ENCODE data around the gene PMEPA1. TPM values are rescaled to one million over a fixed set of nuclear protein-coding genes. Genes with fewer than 3 reads are reported as not detected.

Gene PMEPA1
- total and polyA plus RNA-seq, 2 donors (not counting 1 experiment from before 2014, with no cell fraction given), result 9.9 to 37.4 TPM

GRCh38 chr20:57698116-57698866 is 11.5 kb downstream of the PMEPA1 start:
- Histone ChIP-seq H3K4me2 (replicated peaks; ENCODE audit: low read depth, low read length, poor library complexity, severe bottlenecking) (peak overlapping the region; percentile 66), H4K20me1 (ENCODE audit: control insufficient read depth, insufficient read depth, low read length, poor library complexity, severe bottlenecking) (peaks cover 61% of the 10 kb centered on the region), H3K9ac (ENCODE audit: low read length) (no peak overlapping the region), H2AFZ (ENCODE audit: insufficient read depth, low read depth, low read length, poor library complexity, severe bottlenecking) (no peak overlapping the region), H3K27ac (ENCODE audit: low read length in 2 of 2) (no peak overlapping the region), H3K4me1 (ENCODE audit: control insufficient read depth in 2 of 2, insufficient read depth in 2 of 2, low read length in 2 of 2) (peaks cover 97 to 99% of the 10 kb centered on the region in 2 donors), H3K36me3 (replicated peaks in 1 of 2; ENCODE audit: control extremely low read depth in 1 of 2, control insufficient read depth in 1 of 2, extremely low read depth in 1 of 2, insufficient read depth in 2 of 2, low read length in 1 of 2) (no peaks in the 10 kb centered on the region), H3K27me3 (replicated peaks in 1 of 4; ENCODE audit: control extremely low read depth in 1 of 4, control insufficient read depth in 3 of 4, insufficient read depth in 4 of 4, low read length in 3 of 4) (no peaks in the 10 kb centered on the region), H3K4me3 (ENCODE audit: control extremely low read depth in 1 of 5, extremely low read depth in 1 of 5, insufficient read depth in 1 of 5, low read depth in 2 of 5, low read length in 4 of 5) (peak overlapping the region in 1 of 5 experiments; percentile 44), H3K9me3 (ENCODE audit: control extremely low read depth in 1 of 3, control insufficient read depth in 2 of 3, insufficient read depth in 1 of 3, low read length in 2 of 3) (no peaks in the 10 kb centered on the region), H3K79me2 (ENCODE audit: control insufficient read depth, insufficient read depth, low read length) (peaks cover 99% of the 10 kb centered on the region)
- intact Hi-C loops (cut with micrococcal nuclease), result no loop called here
- H3K4me3 Mint-ChIP-seq, result peak overlapping the region; percentile 79
- WGBS (ENCODE audit: insufficient coverage), result 88% methylated on average over 9 of the region's 17 CpGs
- ATAC-seq (ENCODE audit: low read depth) (no peak), DNase-seq (no peak)
- CTCF ChIA-PET, result interaction anchor here (0.7 to 2.8 kb wide), 4 partner anchors 12 to 202 kb away, joined by 3 to 43 read pairs (median 8); partner anchors contain the start of gene PMEPA1
- no peaks in the 10 kb centered on the region for H3K9me3 Mint-ChIP-seq (ENCODE audit: insufficient read depth)
- H3K27me3 Mint-ChIP-seq, result no peaks in the 10 kb centered on the region
- no peak for TF ChIP-seq EZH2 (IDR thresholded peaks at IDR 0.05; ENCODE audit: borderline replicate concordance, insufficient read depth, low read depth, low read length, poor library complexity, severe bottlenecking)
- TF ChIP-seq CTCF (IDR thresholded peaks at IDR 0.05), result no peak
- POLR2A ChIA-PET, result interaction anchor here (1.2 to 2.0 kb wide), 5 partner anchors 9 to 21 kb away, joined by 3 to 8 read pairs (median 6); no protein-coding TSS in a partner anchor
- peaks cover 95% of the 10 kb centered on the region for H3K4me1 Mint-ChIP-seq
- peak overlapping the region; percentile 13 for H3K27ac Mint-ChIP-seq

- TF ChIP-seq CTCF (IDR thresholded peaks at IDR 0.05) (no peak), EZH2 (IDR thresholded peaks at IDR 0.05; ENCODE audit: borderline replicate concordance, insufficient read depth, low read depth, low read length, poor library complexity, severe bottlenecking) (no peak)
- Histone ChIP-seq H2AFZ (ENCODE audit: insufficient read depth, low read depth, low read length, poor library complexity, severe bottlenecking) (no peak overlapping the region), H3K9ac (ENCODE audit: low read length) (no peak overlapping the region), H3K4me1 (ENCODE audit: control insufficient read depth in 2 of 2, insufficient read depth in 2 of 2, low read length in 2 of 2) (peaks cover 98 to 100% of the 10 kb centered on the region in 2 donors), H3K36me3 (replicated peaks in 1 of 2; ENCODE audit: control extremely low read depth in 1 of 2, control insufficient read depth in 1 of 2, extremely low read depth in 1 of 2, insufficient read depth in 2 of 2, low read length in 1 of 2) (no peaks in the 10 kb centered on the region), H3K27ac (ENCODE audit: low read length in 2 of 2) (no peak overlapping the region), H3K27me3 (replicated peaks in 1 of 4; ENCODE audit: control extremely low read depth in 1 of 4, control insufficient read depth in 3 of 4, insufficient read depth in 4 of 4, low read length in 3 of 4) (no peaks in the 10 kb centered on the region), H3K79me2 (ENCODE audit: control insufficient read depth, insufficient read depth, low read length) (peaks cover 100% of the 10 kb centered on the region), H3K9me3 (ENCODE audit: control extremely low read depth in 1 of 3, control insufficient read depth in 2 of 3, insufficient read depth in 1 of 3, low read length in 2 of 3) (no peaks in the 10 kb centered on the region), H4K20me1 (ENCODE audit: control insufficient read depth, insufficient read depth, low read length, poor library complexity, severe bottlenecking) (peaks cover 66% of the 10 kb centered on the region), H3K4me3 (ENCODE audit: control extremely low read depth in 1 of 5, extremely low read depth in 1 of 5, insufficient read depth in 1 of 5, low read depth in 2 of 5, low read length in 4 of 5) (no peak overlapping the region), H3K4me2 (replicated peaks; ENCODE audit: low read depth, low read length, poor library complexity, severe bottlenecking) (peak overlapping the region; percentile 66)
- no peak for DNase-seq
- ChIA-PET POLR2A (interaction anchor here (1.6 kb wide), 1 partner anchor 9 kb away, joined by 4 read pairs; no protein-coding TSS in a partner anchor), CTCF (interaction anchor here (1.2 to 2.8 kb wide), 3 partner anchors 8 to 16 kb away, joined by 3 to 43 read pairs (median 13); partner anchors contain the start of gene PMEPA1)
- Mint-ChIP-seq H3K27me3 (no peaks in the 10 kb centered on the region), H3K9me3 (ENCODE audit: insufficient read depth) (no peaks in the 10 kb centered on the region), H3K27ac (no peak overlapping the region), H3K4me1 (peaks cover 94% of the 10 kb centered on the region), H3K4me3 (peak overlapping the region; percentile 30)
- ATAC-seq (ENCODE audit: low read depth), result no peak
- 93% methylated on average over 5 of the region's 7 CpGs for WGBS (ENCODE audit: insufficient coverage)
- intact Hi-C loops (cut with micrococcal nuclease), result no loop called here
Observed at GRCh38 chr20:57697543-57697942, 12.3 kb downstream of the PMEPA1 start.
